Hepatocyte (in vitro differentiated cells): ENCODE results near the gene HPSE2.

Experiments used
- EZH2 ChIP-seq: fragments of 200-600 bp; sonication (generic); IDR thresholded peaks from 2 replicates; pipeline ENCODE4 v1.6.1; 2016; ENCODE audit warnings: antibody characterized with exemption, mild to moderate bottlenecking, borderline replicate concordance
- EZH2phosphoT487 ChIP-seq: fragments of 200-600 bp; sonication (generic); IDR thresholded peaks from one replicate; pipeline ENCODE4 v1.6.1; 2018; ENCODE audit warnings: antibody characterized with exemption, mild to moderate bottlenecking, low read depth, moderate library complexity; ENCODE audit not compliant: unreplicated experiment, severe bottlenecking
- TF ChIP-seq, protein P1 (sequence below): fragments of 200-600 bp; sonication (generic); IDR thresholded peaks from 2 replicates; pipeline ENCODE4 v1.5.1; 2016; ENCODE audit warnings: antibody characterized with exemption, mild to moderate bottlenecking; ENCODE audit not compliant: poor library complexity

DNA sequence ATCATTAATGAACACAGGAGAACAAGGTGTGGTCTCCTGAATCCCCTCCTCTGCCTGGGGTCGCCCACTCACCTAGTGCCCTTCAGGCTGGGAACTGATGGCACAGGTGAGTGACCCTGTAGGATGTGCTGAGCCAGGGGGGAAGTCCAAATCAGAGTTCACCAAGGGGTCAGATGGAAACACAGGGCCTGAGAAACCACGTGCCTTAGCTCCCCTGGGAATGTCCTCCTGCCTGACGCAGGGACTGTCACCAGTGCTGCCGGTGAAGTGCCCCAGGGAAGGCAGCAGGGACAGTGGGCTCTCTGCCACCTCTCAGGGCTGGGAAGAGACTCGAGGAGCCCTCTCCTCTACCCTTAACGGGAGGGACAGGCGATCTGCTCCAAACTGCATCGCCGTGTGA, 814.9 kb downstream of the HPSE2 start:
- TF ChIP-seq, protein P1, sequence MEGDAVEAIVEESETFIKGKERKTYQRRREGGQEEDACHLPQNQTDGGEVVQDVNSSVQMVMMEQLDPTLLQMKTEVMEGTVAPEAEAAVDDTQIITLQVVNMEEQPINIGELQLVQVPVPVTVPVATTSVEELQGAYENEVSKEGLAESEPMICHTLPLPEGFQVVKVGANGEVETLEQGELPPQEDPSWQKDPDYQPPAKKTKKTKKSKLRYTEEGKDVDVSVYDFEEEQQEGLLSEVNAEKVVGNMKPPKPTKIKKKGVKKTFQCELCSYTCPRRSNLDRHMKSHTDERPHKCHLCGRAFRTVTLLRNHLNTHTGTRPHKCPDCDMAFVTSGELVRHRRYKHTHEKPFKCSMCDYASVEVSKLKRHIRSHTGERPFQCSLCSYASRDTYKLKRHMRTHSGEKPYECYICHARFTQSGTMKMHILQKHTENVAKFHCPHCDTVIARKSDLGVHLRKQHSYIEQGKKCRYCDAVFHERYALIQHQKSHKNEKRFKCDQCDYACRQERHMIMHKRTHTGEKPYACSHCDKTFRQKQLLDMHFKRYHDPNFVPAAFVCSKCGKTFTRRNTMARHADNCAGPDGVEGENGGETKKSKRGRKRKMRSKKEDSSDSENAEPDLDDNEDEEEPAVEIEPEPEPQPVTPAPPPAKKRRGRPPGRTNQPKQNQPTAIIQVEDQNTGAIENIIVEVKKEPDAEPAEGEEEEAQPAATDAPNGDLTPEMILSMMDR, result no peak
- TF ChIP-seq EZH2 (no peak), EZH2phosphoT487 (no peak)
